ENCODE data around the gene CACNA1C.

- TF ChIP-seq CTCF (IDR thresholded peaks at IDR 0.05) (no peak), POLR2A (IDR thresholded peaks at IDR 0.05) (no peak)
These were observed 124.2 kb downstream of the CACNA1C start for GRCh38 chr12:2177003-2177402.
